CD4-positive, alpha-beta T cell (primary cell): ENCODE measurements around the gene SIX1. TPM values are rescaled to one million over a fixed set of nuclear protein-coding genes. Genes with fewer than 3 reads are reported as not detected.

Experiments
- ATAC-seq: fragments of 200-7000 bp; cut with Tn5 transposase; one replicate; pipeline ENCODE4 v1.10.0; 2022; ENCODE audit warnings: mild to moderate bottlenecking; ENCODE audit not compliant: poor library complexity
- CTCF ChIA-PET: fragments of 350-600 bp; sonication (Branson Sonifier 250); formaldehyde crosslinking; loops from one replicate; lab custom pipeline; 2021; ENCODE audit warnings: antibody characterized with exemption, inconsistent platforms; lab: Charles Lee
- POLR2A ChIA-PET: fragments of 350-600 bp; sonication (Branson Sonifier 250); formaldehyde crosslinking; loops from one replicate; lab custom pipeline; 2021; ENCODE audit warnings: antibody characterized with exemption, inconsistent platforms; lab: Charles Lee
- DNase-seq, 14 experiments: peaks; one replicate each; pipeline ENCODE4 v3.0.0-alpha.2; 2013 to 2020; ENCODE audit warnings: mixed read lengths in 2 of 14
- H3K27ac ChIP-seq, 2 donors: one replicate each; pipeline versions ENCODE4 v1.5.1 to v1.7.0; 2013; ENCODE audit warnings: low read length in 2 of 2, low read depth in 1 of 2, mild to moderate bottlenecking in 1 of 2
- H3K27me3 ChIP-seq, 2 experiments: 1 replicate in 1 of 2; 2 replicates in 1 of 2; pipeline versions ENCODE4 v1.6.1 to v1.7.0; 2013; ENCODE audit warnings: low read length in 2 of 2, control low read depth in 1 of 2, mild to moderate bottlenecking in 1 of 2, moderate library complexity in 1 of 2; ENCODE audit not compliant: insufficient read depth in 2 of 2, control insufficient read depth in 1 of 2
- H3K36me3 ChIP-seq: one replicate; pipeline ENCODE4 v1.6.1; 2013; ENCODE audit warnings: low read length, control low read depth; ENCODE audit not compliant: insufficient read depth
- H3K4me1 ChIP-seq: one replicate; pipeline ENCODE4 v1.6.1; 2013; ENCODE audit warnings: low read length, control low read depth; ENCODE audit not compliant: insufficient read depth
- H3K4me3 ChIP-seq: one replicate; pipeline ENCODE4 v1.5.1; 2013; ENCODE audit warnings: mild to moderate bottlenecking, low read length, moderate library complexity
- H3K9me3 ChIP-seq, 2 experiments: 1 replicate in 1 of 2; 2 replicates in 1 of 2; pipeline versions ENCODE4 v1.6.1 to v1.7.0; 2013; ENCODE audit warnings: low read length in 2 of 2, mild to moderate bottlenecking in 2 of 2, control low read depth in 1 of 2, moderate library complexity in 1 of 2; ENCODE audit not compliant: control insufficient read depth in 1 of 2, insufficient read depth in 1 of 2
- H3K27ac Mint-ChIP-seq: one replicate; pipeline ENCODE4 v1.8.0; 2020; ENCODE audit warnings: mixed read lengths
- H3K27me3 Mint-ChIP-seq: one replicate; pipeline ENCODE4 v1.8.0; 2021; ENCODE audit warnings: mixed read lengths
- H3K36me3 Mint-ChIP-seq: one replicate; pipeline ENCODE4 v1.8.0; 2021; ENCODE audit warnings: low read depth, mixed read lengths
- H3K4me1 Mint-ChIP-seq: one replicate; pipeline ENCODE4 v1.8.0; 2021; ENCODE audit warnings: low read depth, mixed read lengths
- H3K4me3 Mint-ChIP-seq: one replicate; pipeline ENCODE4 v1.8.0; 2020; ENCODE audit warnings: mild to moderate bottlenecking, mixed read lengths
- H3K9me3 Mint-ChIP-seq: one replicate; pipeline ENCODE4 v1.8.0; 2020; ENCODE audit warnings: mixed read lengths
- intact Hi-C, 2 experiments: fragments of 100-400 bp; cut with DNase I in 1 of 2; cut with micrococcal nuclease in 1 of 2; formaldehyde crosslinking; loops; one replicate each; pipeline versions ENCODE4 v1.15.1 to v1.9.0; 2023 to 2025; cut with DNase I, micrococcal nuclease
- total RNA-seq, 174 experiments: library from RNA in 2 of 174; stranded (reverse) in 2 of 174; gene quantifications; one replicate each; pipeline ENCODE4 v1.2.3 and lab custom pipeline; 2021 to 2026
- TF ChIP-seq, protein P1 (sequence below): fragments of 200-600 bp; IDR thresholded peaks from one replicate; pipeline ENCODE4 v1.8.0; 2022; ENCODE audit warnings: antibody characterized with exemption, mild to moderate bottlenecking

The SIX1 gene
- total RNA-seq, 2 experiments from 2014 or later = not detected

DNA sequence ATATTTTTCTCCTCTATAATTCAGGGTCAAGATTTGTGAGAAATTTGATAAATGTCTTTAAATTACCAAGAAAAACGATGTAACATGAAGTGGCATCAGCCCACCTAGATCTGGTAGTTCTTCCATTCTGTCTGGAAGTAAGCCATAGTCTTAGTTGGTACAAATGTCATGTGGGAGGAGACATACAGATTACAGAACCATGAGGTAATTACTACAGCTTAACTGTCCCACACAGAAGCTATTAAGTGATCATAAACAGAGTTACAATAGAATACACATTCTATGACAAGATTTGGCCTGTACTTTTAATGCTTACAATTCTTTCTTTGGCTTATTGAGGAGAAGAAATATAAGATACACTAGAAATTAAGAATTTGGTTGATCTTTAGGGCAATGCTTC lies 13.7 kb upstream of the SIX1 start:
- H3K4me3 ChIP-seq = no peak overlapping the region
- intact Hi-C loops = no loop called here
- no peak for ATAC-seq
- CTCF ChIA-PET = no interaction called here
- H3K27ac ChIP-seq = no peak overlapping the region
- Mint-ChIP-seq H3K27ac (no peak overlapping the region), H3K4me3 (no peak overlapping the region), H3K9me3 (no peaks in the 10 kb centered on the region), H3K27me3 (peaks cover 74% of the 10 kb centered on the region), H3K36me3 (no peaks in the 10 kb centered on the region), H3K4me1 (peaks cover 3% of the 10 kb centered on the region)
- H3K9me3 ChIP-seq = no peaks in the 10 kb centered on the region
- peaks cover 18 to 49% of the 10 kb centered on the region in 2 experiments for H3K27me3 ChIP-seq
- H3K36me3 ChIP-seq = no peaks in the 10 kb centered on the region
- DNase-seq = no peak
- TF ChIP-seq, protein P1, sequence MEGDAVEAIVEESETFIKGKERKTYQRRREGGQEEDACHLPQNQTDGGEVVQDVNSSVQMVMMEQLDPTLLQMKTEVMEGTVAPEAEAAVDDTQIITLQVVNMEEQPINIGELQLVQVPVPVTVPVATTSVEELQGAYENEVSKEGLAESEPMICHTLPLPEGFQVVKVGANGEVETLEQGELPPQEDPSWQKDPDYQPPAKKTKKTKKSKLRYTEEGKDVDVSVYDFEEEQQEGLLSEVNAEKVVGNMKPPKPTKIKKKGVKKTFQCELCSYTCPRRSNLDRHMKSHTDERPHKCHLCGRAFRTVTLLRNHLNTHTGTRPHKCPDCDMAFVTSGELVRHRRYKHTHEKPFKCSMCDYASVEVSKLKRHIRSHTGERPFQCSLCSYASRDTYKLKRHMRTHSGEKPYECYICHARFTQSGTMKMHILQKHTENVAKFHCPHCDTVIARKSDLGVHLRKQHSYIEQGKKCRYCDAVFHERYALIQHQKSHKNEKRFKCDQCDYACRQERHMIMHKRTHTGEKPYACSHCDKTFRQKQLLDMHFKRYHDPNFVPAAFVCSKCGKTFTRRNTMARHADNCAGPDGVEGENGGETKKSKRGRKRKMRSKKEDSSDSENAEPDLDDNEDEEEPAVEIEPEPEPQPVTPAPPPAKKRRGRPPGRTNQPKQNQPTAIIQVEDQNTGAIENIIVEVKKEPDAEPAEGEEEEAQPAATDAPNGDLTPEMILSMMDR = no peak
- POLR2A ChIA-PET = interaction anchor here (0.8 kb wide), 1 partner anchor 408 kb away, joined by 3 read pairs; no protein-coding TSS in a partner anchor
- no peaks in the 10 kb centered on the region for H3K4me1 ChIP-seq

DNA sequence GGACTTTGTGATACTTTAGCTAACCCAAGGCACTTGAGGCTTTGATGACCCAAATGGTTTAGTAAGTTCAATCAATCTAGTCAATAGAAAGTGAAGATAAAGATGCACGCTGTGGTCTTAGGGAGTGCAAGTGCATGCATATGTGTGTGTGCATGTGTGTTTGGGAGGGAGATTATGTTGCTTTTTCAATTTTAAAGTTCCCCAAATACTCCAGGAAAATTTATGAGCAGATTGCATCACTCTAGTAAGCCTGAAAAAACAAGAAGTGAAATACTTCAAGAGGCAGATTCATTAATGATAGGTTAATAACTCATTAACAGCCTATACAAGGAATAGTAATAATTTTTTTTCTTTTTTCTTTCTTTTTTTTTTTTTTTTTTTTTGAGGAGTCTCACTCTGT lies 12.4 kb upstream of the SIX1 start:
- Mint-ChIP-seq H3K36me3 (no peaks in the 10 kb centered on the region), H3K27me3 (peaks cover 81% of the 10 kb centered on the region), H3K9me3 (no peaks in the 10 kb centered on the region), H3K4me1 (peaks cover 9% of the 10 kb centered on the region), H3K4me3 (no peak overlapping the region), H3K27ac (no peak overlapping the region)
- Histone ChIP-seq H3K36me3 (no peaks in the 10 kb centered on the region), H3K4me3 (no peak overlapping the region), H3K9me3 (peaks cover 0 to 7% of the 10 kb centered on the region in 2 experiments), H3K27ac (no peak overlapping the region), H3K4me1 (peaks cover 11% of the 10 kb centered on the region), H3K27me3 (peaks cover 29 to 58% of the 10 kb centered on the region in 2 experiments)
- ATAC-seq (no peak), DNase-seq (no peak)
- TF ChIP-seq, protein P1 = no peak
- intact Hi-C loops = no loop called here
- POLR2A ChIA-PET = no interaction called here
- CTCF ChIA-PET = no interaction called here

DNA sequence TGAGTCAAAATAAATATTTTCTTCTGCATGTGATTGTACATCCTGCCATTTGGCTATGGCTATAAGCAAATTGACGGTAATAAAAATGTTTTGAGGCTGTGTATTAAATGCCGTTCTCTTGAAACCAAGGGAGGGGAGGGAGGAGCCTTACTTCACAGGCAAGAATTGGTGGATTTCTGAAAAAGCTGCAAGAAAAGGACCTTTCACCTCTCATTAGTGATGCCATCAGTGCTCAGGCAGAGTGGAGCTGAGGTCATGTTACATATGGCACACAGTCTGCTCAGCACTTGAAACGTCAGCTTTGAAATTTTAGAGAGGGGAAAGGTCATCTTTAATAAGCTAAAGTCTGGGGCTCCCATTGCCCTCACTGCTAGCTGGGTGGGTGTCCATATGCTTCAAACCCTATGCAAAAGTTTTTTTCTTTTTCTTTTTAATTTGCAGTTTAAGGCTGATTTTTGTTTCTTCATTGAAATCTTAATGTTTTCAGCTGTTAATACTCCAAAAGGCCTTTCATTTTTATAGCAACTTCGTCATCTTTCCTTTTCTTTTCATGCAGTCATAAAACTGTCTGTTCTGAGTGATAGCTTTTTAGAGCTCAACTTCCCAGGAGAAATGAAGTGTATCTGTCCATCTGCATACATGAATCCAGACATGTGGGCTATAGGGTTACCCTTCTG lies 9.8 kb upstream of the SIX1 start:
- Histone ChIP-seq H3K27me3 (peaks cover 49 to 76% of the 10 kb centered on the region in 2 experiments), H3K36me3 (no peaks in the 10 kb centered on the region), H3K27ac (no peak overlapping the region), H3K9me3 (peaks cover 0 to 16% of the 10 kb centered on the region in 2 experiments), H3K4me3 (no peak overlapping the region), H3K4me1 (peaks cover 29% of the 10 kb centered on the region)
- ChIA-PET POLR2A (no interaction called here), CTCF (no interaction called here)
- peaks cover 34% of the 10 kb centered on the region for H3K4me1 Mint-ChIP-seq
- H3K27me3 Mint-ChIP-seq = peaks cover 92% of the 10 kb centered on the region
- intact Hi-C loops = no loop called here
- no peak for ATAC-seq
- H3K9me3 Mint-ChIP-seq = no peaks in the 10 kb centered on the region
- no peak for DNase-seq
- TF ChIP-seq, protein P1 = no peak
- no peak overlapping the region for H3K27ac Mint-ChIP-seq
- H3K4me3 Mint-ChIP-seq = peak overlapping the region; percentile 17
- no peaks in the 10 kb centered on the region for H3K36me3 Mint-ChIP-seq
